GM18519 (cell line): ENCODE results near the gene CD209.

Experiments
- ATAC-seq: cut with Tn5 transposase; IDR thresholded peaks from one replicate; pipeline ENCODE4 v1.9.1; 2021; ENCODE audit warnings: mild to moderate bottlenecking, moderate library complexity; ENCODE audit not compliant: unreplicated experiment, low FRiP score

Gene CD209

GRCh38 chr19:7739801-7740681 lies 7.3 kb downstream of the CD209 start:
- ATAC-seq, result no peak

GRCh38 chr19:7739211-7739755 lies 8.1 kb downstream of the CD209 start:
- ATAC-seq, result no peak

- no peak for ATAC-seq
Observed at GRCh38 chr19:7738023-7738422, 9.3 kb downstream of the CD209 start.

GRCh38 chr19:7737215-7737614 lies 10.1 kb downstream of the CD209 start:
- no peak for ATAC-seq

GRCh38 chr19:7736148-7736547 lies 11.2 kb downstream of the CD209 start:
- no peak for ATAC-seq

GRCh38 chr19:7734220-7735203 lies 12.8 kb downstream of the CD209 start:
- ATAC-seq, result no peak

GRCh38 chr19:7733376-7733775 lies 14.0 kb downstream of the CD209 start:
- ATAC-seq, result no peak

GRCh38 chr19:7732045-7732444 lies 15.3 kb downstream of the CD209 start, which contains the start of gene CLEC4G:
Gene CLEC4G (minus strand): TSS chr19:7732110. CDS start chr19:7732102, 8 bp downstream.
- ATAC-seq, result no peak

- no peak for ATAC-seq
Observed at GRCh38 chr19:7731615-7732014, 15.7 kb downstream of the CD209 start.

- ATAC-seq, result no peak
Observed at GRCh38 chr19:7731218-7731595, 16.1 kb downstream of the CD209 start.

- ATAC-seq, result no peak
Observed at GRCh38 chr19:7730286-7731217, 16.8 kb downstream of the CD209 start.

GRCh38 chr19:7729831-7730285 lies 17.5 kb downstream of the CD209 start:
- no peak for ATAC-seq

- no peak for ATAC-seq
Observed at GRCh38 chr19:7729211-7729610, 18.1 kb downstream of the CD209 start.

GRCh38 chr19:7725791-7726190 lies 21.5 kb downstream of the CD209 start:
- ATAC-seq, result no peak

GRCh38 chr19:7722231-7722651 lies 25.1 kb downstream of the CD209 start:
- no peak for ATAC-seq

- no peak for ATAC-seq
Observed at GRCh38 chr19:7720351-7720750, 27.0 kb downstream of the CD209 start.

- no peak for ATAC-seq
Observed at GRCh38 chr19:7718668-7719067, 28.7 kb downstream of the CD209 start.

GRCh38 chr19:7716762-7717161 lies 30.6 kb downstream of the CD209 start:
- ATAC-seq, result no peak

- no peak for ATAC-seq
Observed at GRCh38 chr19:7715671-7716070, 31.7 kb downstream of the CD209 start.

- no peak for ATAC-seq
Observed at GRCh38 chr19:7710616-7711015, 36.7 kb downstream of the CD209 start.
